ENCODE measurements around the gene IL18R1. TPM values are rescaled to one million over a fixed set of nuclear protein-coding genes. Genes with fewer than 3 reads are reported as not detected.

Gene IL18R1
- total RNA-seq, 1 donor from 2014 or later = not detected

DNA sequence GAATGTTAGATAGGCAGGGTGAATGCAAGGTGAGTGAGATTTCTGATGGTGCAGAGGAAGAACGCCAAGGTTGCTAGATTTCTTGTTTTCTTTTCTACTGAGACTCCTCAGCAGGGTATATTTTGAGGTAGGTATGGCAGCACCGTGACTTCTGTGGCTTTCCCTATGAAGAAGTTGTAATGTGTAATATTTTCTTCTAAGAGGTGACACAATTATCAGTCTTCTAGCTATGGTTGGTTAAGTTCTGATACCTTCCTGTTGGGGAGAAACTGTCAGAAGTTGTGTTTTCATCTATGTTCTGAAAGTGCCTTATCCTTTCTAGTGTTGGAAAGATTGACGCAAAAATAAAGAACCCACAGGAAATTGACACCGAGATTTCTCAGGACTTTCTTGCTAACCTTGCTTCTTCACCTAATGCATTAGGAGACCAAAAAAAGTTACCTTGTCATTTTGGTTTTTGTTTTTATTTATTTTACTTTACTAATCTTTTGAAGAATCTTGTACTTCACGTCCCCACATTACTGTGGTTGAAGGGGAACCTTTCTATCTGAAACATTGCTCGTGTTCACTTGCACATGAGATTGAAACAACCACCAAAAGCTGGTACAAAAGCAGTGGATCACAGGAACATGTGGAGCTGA is 11.9 kb downstream of the IL18R1 start:
- peaks cover 9% of the 10 kb centered on the region for H3K9me3 Mint-ChIP-seq
- no peak for DNase-seq (ENCODE audit: low read depth, low spot score)
- no peaks in the 10 kb centered on the region for H3K4me1 Mint-ChIP-seq
- TF ChIP-seq, protein P1, sequence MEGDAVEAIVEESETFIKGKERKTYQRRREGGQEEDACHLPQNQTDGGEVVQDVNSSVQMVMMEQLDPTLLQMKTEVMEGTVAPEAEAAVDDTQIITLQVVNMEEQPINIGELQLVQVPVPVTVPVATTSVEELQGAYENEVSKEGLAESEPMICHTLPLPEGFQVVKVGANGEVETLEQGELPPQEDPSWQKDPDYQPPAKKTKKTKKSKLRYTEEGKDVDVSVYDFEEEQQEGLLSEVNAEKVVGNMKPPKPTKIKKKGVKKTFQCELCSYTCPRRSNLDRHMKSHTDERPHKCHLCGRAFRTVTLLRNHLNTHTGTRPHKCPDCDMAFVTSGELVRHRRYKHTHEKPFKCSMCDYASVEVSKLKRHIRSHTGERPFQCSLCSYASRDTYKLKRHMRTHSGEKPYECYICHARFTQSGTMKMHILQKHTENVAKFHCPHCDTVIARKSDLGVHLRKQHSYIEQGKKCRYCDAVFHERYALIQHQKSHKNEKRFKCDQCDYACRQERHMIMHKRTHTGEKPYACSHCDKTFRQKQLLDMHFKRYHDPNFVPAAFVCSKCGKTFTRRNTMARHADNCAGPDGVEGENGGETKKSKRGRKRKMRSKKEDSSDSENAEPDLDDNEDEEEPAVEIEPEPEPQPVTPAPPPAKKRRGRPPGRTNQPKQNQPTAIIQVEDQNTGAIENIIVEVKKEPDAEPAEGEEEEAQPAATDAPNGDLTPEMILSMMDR (conservative IDR thresholded peaks at IDR 0.05) = no peak
- H3K36me3 Mint-ChIP-seq (ENCODE audit: low read depth) = peaks cover 10% of the 10 kb centered on the region
- no peak overlapping the region for H3K27ac Mint-ChIP-seq (ENCODE audit: unreplicated experiment)
- H3K27me3 Mint-ChIP-seq (ENCODE audit: low read depth) = peaks cover 5% of the 10 kb centered on the region
- no peak overlapping the region for H3K4me3 Mint-ChIP-seq

DNA sequence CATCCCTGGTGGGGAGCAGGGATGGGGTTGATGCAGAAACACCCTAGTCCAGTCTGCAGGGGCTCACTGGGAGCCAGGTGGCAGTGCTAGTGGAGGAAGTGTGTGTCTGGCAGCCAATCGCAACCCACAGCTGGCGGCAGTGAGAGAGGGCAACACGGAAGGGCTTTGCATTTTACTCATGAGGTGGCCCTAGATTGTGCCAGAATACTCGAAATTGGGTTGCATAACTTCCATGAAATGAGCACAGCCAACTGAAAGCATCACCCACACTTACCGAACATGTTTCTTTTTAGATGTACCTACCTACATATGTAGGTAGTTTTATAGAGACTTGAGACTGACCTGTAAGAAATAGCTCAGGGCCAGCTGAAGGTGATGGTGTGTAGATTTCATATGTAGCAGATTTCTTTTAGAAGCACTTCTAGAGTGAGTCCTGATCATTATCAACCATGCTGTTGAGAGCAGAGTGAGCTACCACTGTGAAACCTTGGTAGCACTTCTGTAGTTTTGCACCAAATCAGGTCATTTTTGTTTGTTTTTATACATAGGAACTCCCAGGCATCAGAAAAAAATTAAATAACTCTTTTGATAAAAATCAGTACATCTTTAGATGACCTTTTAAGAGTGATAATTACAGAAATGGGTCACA is 13.0 kb downstream of the IL18R1 start:
- Mint-ChIP-seq H3K4me1 (no peaks in the 10 kb centered on the region), H3K36me3 (ENCODE audit: low read depth) (peaks cover 10% of the 10 kb centered on the region), H3K9me3 (peaks cover 10% of the 10 kb centered on the region), H3K27ac (ENCODE audit: unreplicated experiment) (no peak overlapping the region), H3K4me3 (no peak overlapping the region), H3K27me3 (ENCODE audit: low read depth) (peaks cover 5% of the 10 kb centered on the region)
- TF ChIP-seq, protein P1 (conservative IDR thresholded peaks at IDR 0.05) = no peak
- no peak for DNase-seq (ENCODE audit: low read depth, low spot score)

DNA sequence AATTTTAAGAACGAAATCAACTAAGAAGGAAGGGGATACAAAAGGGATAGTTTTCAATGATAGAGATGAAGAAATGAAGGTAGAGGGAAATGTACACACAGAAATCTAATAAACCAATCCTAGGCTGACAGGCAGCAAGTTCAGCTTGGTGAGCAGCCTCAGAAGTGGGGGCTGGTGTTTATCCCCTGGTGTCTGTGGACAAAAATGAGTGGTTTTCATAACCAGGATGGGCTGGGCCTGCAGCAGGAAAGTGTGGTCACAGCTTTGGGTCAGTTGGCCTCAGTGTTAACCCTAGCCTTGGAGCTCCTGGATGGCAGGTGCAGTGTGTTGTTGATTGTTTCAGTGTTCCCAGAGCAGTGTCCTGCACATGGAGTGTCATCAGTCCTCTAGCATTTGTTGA is 14.3 kb downstream of the IL18R1 start:
- Mint-ChIP-seq H3K4me3 (no peak overlapping the region), H3K4me1 (no peaks in the 10 kb centered on the region), H3K27me3 (ENCODE audit: low read depth) (peaks cover 5% of the 10 kb centered on the region), H3K27ac (ENCODE audit: unreplicated experiment) (no peak overlapping the region), H3K36me3 (ENCODE audit: low read depth) (peaks cover 8% of the 10 kb centered on the region), H3K9me3 (peaks cover 14% of the 10 kb centered on the region)
- TF ChIP-seq, protein P1 (conservative IDR thresholded peaks at IDR 0.05) = no peak
- no peak for DNase-seq (ENCODE audit: low read depth, low spot score)

DNA sequence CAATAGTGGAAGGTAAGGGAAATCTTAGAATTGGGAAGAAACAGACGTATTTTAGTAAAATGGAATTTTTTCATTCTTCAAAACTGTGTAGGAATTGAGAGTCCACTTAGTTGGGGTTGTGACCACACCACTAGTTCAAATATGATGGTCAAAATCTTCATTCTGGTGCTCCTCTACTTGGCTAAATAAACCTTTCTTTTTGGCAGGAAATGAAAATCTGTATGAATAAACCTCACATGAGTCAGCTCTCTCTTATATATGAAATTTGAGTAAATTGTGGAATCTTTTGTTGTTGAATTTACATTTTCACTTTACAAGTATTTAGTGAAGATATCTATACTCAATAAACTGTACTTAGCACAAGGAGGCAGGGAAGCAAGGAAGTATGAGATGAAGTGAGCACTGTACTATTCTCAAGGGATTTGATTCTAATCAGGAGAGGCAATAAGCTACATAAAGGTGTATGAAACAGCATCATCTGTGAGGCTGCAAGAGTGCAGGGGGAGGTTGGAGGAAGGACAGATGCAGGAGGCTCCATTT is 20.5 kb downstream of the IL18R1 start:
- Mint-ChIP-seq H3K36me3 (ENCODE audit: low read depth) (no peaks in the 10 kb centered on the region), H3K27me3 (ENCODE audit: low read depth) (peaks cover 3% of the 10 kb centered on the region), H3K27ac (ENCODE audit: unreplicated experiment) (no peak overlapping the region), H3K4me3 (no peak overlapping the region), H3K4me1 (no peaks in the 10 kb centered on the region), H3K9me3 (peaks cover 9% of the 10 kb centered on the region)
- TF ChIP-seq, protein P1 (conservative IDR thresholded peaks at IDR 0.05) = no peak
- DNase-seq (ENCODE audit: low read depth, low spot score) = no peak

- no peak for DNase-seq (ENCODE audit: low read depth, low spot score)
- Mint-ChIP-seq H3K36me3 (ENCODE audit: low read depth) (peaks cover 2% of the 10 kb centered on the region), H3K27me3 (ENCODE audit: low read depth) (no peaks in the 10 kb centered on the region), H3K4me1 (no peaks in the 10 kb centered on the region), H3K4me3 (no peak overlapping the region), H3K27ac (ENCODE audit: unreplicated experiment) (no peak overlapping the region), H3K9me3 (peaks cover 17% of the 10 kb centered on the region)
- TF ChIP-seq, protein P1 (conservative IDR thresholded peaks at IDR 0.05) = no peak
These were observed 28.1 kb downstream of the IL18R1 start for GRCh38 chr2:102383722-102384121.
